Glutamatergic neuron (in vitro differentiated cells): ENCODE results near the gene COX6B2. TPM values are rescaled to one million over a fixed set of nuclear protein-coding genes. Genes with fewer than 3 reads are reported as not detected.
A peak's percentile ranks its signal among the peaks of the same experiment; 100 is the strongest.

Experiments used
- DNase-seq: peaks from one replicate; pipeline ENCODE4 v3.0.0; 2022
- H3K27ac Mint-ChIP-seq: one replicate; pipeline ENCODE4 v1.8.0; 2020; ENCODE audit warnings: mild to moderate bottlenecking, mixed read lengths, inconsistent platforms; ENCODE audit not compliant: unreplicated experiment
- H3K27me3 Mint-ChIP-seq: one replicate; pipeline ENCODE4 v1.8.0; 2020; ENCODE audit warnings: mild to moderate bottlenecking, moderate library complexity, mixed read lengths, inconsistent platforms; ENCODE audit not compliant: unreplicated experiment
- H3K36me3 Mint-ChIP-seq: one replicate; pipeline ENCODE4 v1.8.0; 2020; ENCODE audit warnings: mild to moderate bottlenecking, mixed read lengths, inconsistent platforms; ENCODE audit not compliant: unreplicated experiment
- H3K4me1 Mint-ChIP-seq: one replicate; pipeline ENCODE4 v1.8.0; 2020; ENCODE audit warnings: mild to moderate bottlenecking, low read depth, mixed read lengths, inconsistent platforms; ENCODE audit not compliant: unreplicated experiment
- H3K4me3 Mint-ChIP-seq: one replicate; pipeline ENCODE4 v1.8.0; 2020; ENCODE audit warnings: mild to moderate bottlenecking, mixed read lengths, inconsistent platforms; ENCODE audit not compliant: unreplicated experiment
- H3K9me3 Mint-ChIP-seq: one replicate; pipeline ENCODE4 v1.8.0; 2020; ENCODE audit warnings: mild to moderate bottlenecking, moderate library complexity, mixed read lengths, inconsistent platforms; ENCODE audit not compliant: unreplicated experiment
- CTCF ChIP-seq: fragments of 200-600 bp; sonication (generic); IDR thresholded peaks from one replicate; pipeline ENCODE4 v1.5.0; 2021; ENCODE audit not compliant: partially characterized antibody, unreplicated experiment
- total RNA-seq: library from RNA; stranded (reverse); fragmentation: NEBNext Ultra II Directional; extraction: Animal tissue kit (Norgen Biotek cat#: 25700); gene quantifications from one replicate; pipeline ENCODE4 v1.2.1, GENCODE V29; 2021; ENCODE audit not compliant: unreplicated experiment

The COX6B2 gene
- total RNA-seq, 1 donor from 2014 or later, result 2.8 TPM

- no peaks in the 10 kb centered on the region for H3K36me3 Mint-ChIP-seq
- H3K4me3 Mint-ChIP-seq, result peak overlapping the region; percentile 47
- H3K4me1 Mint-ChIP-seq, result peaks cover 12% of the 10 kb centered on the region
Observed at GRCh38 chr19:55382013-55382412, 27.5 kb upstream of the COX6B2 start.

GRCh38 chr19:55379174-55379573 lies 24.7 kb upstream of the COX6B2 start:
- peak; percentile 71 for DNase-seq
- H3K36me3 Mint-ChIP-seq, result no peaks in the 10 kb centered on the region
- H3K9me3 Mint-ChIP-seq, result peaks cover 18% of the 10 kb centered on the region
- peak overlapping the region; percentile 72 for H3K4me3 Mint-ChIP-seq
- peaks cover 19% of the 10 kb centered on the region for H3K27me3 Mint-ChIP-seq
- H3K4me1 Mint-ChIP-seq, result peaks cover 11% of the 10 kb centered on the region
- peak overlapping the region; percentile 98 for H3K27ac Mint-ChIP-seq
- no peak for TF ChIP-seq CTCF

More at GRCh38 chr19:55382013-55382412, 27.5 kb upstream of the COX6B2 start:
- TF ChIP-seq CTCF, result no peak
- peaks cover 25% of the 10 kb centered on the region for H3K27me3 Mint-ChIP-seq
- H3K9me3 Mint-ChIP-seq, result peaks cover 27% of the 10 kb centered on the region
- no peak for DNase-seq
- H3K27ac Mint-ChIP-seq, result peak overlapping the region; percentile 49

- no peak for TF ChIP-seq CTCF
- H3K27ac Mint-ChIP-seq, result peak overlapping the region; percentile 93
- peaks cover 16% of the 10 kb centered on the region for H3K4me1 Mint-ChIP-seq
Observed at GRCh38 chr19:55377356-55378131, 23.0 kb upstream of the COX6B2 start.

GRCh38 chr19:55376241-55376933 lies 21.9 kb upstream of the COX6B2 start, which contains the start of gene TMEM190:
Gene TMEM190 (plus strand): TSS chr19:55376826. CDS start chr19:55376854, 28 bp downstream.
- peak within 1 kb of the TSS; percentile 77 for H3K4me3 Mint-ChIP-seq

More at GRCh38 chr19:55377356-55378131, 23.0 kb upstream of the COX6B2 start:
- Mint-ChIP-seq H3K27me3 (peaks cover 20% of the 10 kb centered on the region), H3K4me3 (peak overlapping the region; percentile 63), H3K36me3 (no peaks in the 10 kb centered on the region), H3K9me3 (peaks cover 18% of the 10 kb centered on the region)
- peak; percentile 77 for DNase-seq

More at GRCh38 chr19:55376241-55376933, 21.9 kb upstream of the COX6B2 start, which contains the start of gene TMEM190:
- peaks cover 15% of the 10 kb centered on the region for H3K27me3 Mint-ChIP-seq
- peaks cover 18% of the 10 kb centered on the region for H3K9me3 Mint-ChIP-seq
- no peak for DNase-seq
- H3K4me1 Mint-ChIP-seq, result peaks cover 21% of the 10 kb centered on the region
- H3K36me3 Mint-ChIP-seq, result no peaks in the 10 kb centered on the region
- H3K27ac Mint-ChIP-seq, result peak within 1 kb of the TSS; percentile 93
- no peak for TF ChIP-seq CTCF
